ENCODE measurements around the gene CD33. TPM values are rescaled to one million over a fixed set of nuclear protein-coding genes. Genes with fewer than 3 reads are reported as not detected.

The CD33 gene
- total RNA-seq, 2 donors from 2014 or later: 2.0 to 3.5 TPM

DNA sequence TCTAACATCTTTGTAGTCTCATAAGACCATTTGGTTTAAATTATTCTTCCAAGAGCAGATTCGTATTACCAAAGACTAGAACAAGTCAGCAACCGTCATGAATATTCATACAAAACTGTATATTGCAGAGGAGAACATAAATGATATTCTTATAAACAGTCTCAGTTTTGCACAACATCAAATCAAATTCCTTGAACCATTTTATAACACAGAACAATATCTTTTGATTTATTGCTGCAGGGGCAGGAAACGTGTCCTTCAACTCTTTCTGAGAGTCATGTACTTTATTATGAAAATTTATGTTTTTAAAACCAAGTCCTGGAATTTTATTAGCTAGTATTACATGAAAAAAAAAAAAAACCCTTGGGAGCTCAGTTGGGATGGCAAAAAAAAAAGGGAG lies 52.2 kb downstream of the CD33 start:
- Histone ChIP-seq H3K36me3 (no peaks in the 10 kb centered on the region), H3K9ac (ENCODE audit: low read depth in 2 of 2, low read length in 2 of 2) (no peak overlapping the region), H3K4me1 (no peaks in the 10 kb centered on the region), H3K9me3 (no peaks in the 10 kb centered on the region), H3K27me3 (no peaks in the 10 kb centered on the region), H3K27ac (no peak overlapping the region), H3K4me3 (no peak overlapping the region)
- TF ChIP-seq CTCF (IDR thresholded peaks at IDR 0.05): no peak
- intact Hi-C loops (cut with DNase I): no loop called here
- no peak for DNase-seq

DNA sequence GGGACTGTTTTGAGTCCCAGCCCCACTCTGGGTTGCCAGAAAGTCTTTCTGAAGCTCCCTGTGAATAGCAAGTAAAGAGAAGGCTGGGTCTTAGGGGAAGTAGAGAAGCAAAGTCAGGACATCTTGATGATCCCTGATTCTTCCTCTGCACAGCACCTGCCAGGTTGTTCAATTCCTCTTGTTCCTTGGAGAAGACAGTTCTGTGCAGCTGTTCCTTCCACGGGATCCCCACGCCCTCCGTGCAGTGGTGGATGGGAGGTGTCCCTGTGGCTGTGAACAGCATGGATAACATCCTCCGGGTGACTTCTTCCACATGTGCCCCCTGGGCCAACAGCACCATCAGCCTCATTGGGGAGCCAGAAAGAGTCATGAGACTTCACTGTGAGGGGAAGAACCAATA lies 57.5 kb downstream of the CD33 start:
- no peak for TF ChIP-seq CTCF (IDR thresholded peaks at IDR 0.05)
- H3K36me3 ChIP-seq: no peaks in the 10 kb centered on the region
- H3K4me1 ChIP-seq: no peaks in the 10 kb centered on the region
- H3K4me3 ChIP-seq: no peak overlapping the region
- intact Hi-C loops (cut with DNase I): no loop called here
- no peaks in the 10 kb centered on the region for H3K9me3 ChIP-seq
- H3K9ac ChIP-seq (ENCODE audit: low read depth in 2 of 2, low read length in 2 of 2): no peak overlapping the region
- H3K27ac ChIP-seq: no peak overlapping the region
- DNase-seq: no peak
- no peaks in the 10 kb centered on the region for H3K27me3 ChIP-seq

DNA sequence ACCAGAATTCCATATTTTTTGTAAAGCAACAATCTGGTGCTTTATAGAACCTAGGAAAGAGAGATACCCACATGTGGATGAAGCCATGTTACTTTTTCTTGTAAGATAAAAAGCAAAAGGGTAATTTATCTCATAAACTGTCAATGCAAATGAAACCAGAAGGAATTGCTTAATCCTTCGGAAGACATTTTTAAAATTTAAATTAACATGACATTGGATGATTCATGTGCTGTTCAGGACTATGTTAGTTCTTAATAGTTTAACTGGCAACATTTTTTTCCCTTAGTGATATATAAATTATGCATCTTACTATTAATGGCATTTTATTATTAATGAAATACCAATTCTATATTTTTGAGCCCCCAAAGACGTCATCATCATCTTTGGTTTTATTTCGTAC lies 60.8 kb downstream of the CD33 start:
- no peak for TF ChIP-seq CTCF (IDR thresholded peaks at IDR 0.05)

More for the DNA sequence above, 60.8 kb downstream of the CD33 start:
- H3K27ac ChIP-seq: no peak overlapping the region
- H3K9me3 ChIP-seq: no peaks in the 10 kb centered on the region
- H3K36me3 ChIP-seq: no peaks in the 10 kb centered on the region
- H3K27me3 ChIP-seq: no peaks in the 10 kb centered on the region
- H3K4me3 ChIP-seq: no peak overlapping the region
- DNase-seq: no peak
- H3K4me1 ChIP-seq: no peaks in the 10 kb centered on the region
- H3K9ac ChIP-seq (ENCODE audit: low read depth in 2 of 2, low read length in 2 of 2): no peak overlapping the region
- intact Hi-C loops (cut with DNase I): no loop called here

Small RNAs within 50 kb of the gene (microRNA-seq; reads per million reads assigned to microRNA genes)
- gene MIR8074: not detected

Other genes with a start within 250 kb of the CD33 start
- not detected for gene KLK7, start 241.2 kb upstream of the CD33 start, total RNA-seq
- not detected for gene KLK8, start 223.5 kb upstream of the CD33 start, total RNA-seq
- 1 to 10 TPM in 1 of 2 donors, under 1 TPM in 1; 0.40 to 1.1 TPM for gene KLK10, start 205.4 kb upstream of the CD33 start, total RNA-seq
- under 1 TPM; 0.88 to 0.94 TPM for gene KLK11, start 198.5 kb upstream of the CD33 start, total RNA-seq
- 1 to 10 TPM in 1 of 2 donors, under 1 TPM in 1; 0.64 to 1.4 TPM for gene KLK12, start 190.1 kb upstream of the CD33 start, total RNA-seq
- not detected for gene KLK13, start 160.0 kb upstream of the CD33 start, total RNA-seq
- gene KLK14, start 142.2 kb upstream of the CD33 start, total RNA-seq: under 1 TPM in 1 of 2 donors, not detected in 1; 0.52 TPM
- gene CTU1, start 116.7 kb upstream of the CD33 start, total RNA-seq: 10 to 100 TPM in 1 of 2 donors, 1 to 10 TPM in 1; 6.1 to 11.8 TPM
- gene SIGLEC9, start 100.2 kb upstream of the CD33 start, total RNA-seq: 1 to 10 TPM in 1 of 2 donors, under 1 TPM in 1; 0.86 to 1.7 TPM
- 1 to 10 TPM in 1 of 2 donors, under 1 TPM in 1; 0.35 to 1.0 TPM for gene SIGLEC7, start 82.8 kb upstream of the CD33 start, total RNA-seq
- gene SIGLECL1, start 26.0 kb downstream of the CD33 start, total RNA-seq: not detected
- under 1 TPM; 0.12 to 0.16 TPM for gene IGLON5, start 86.6 kb downstream of the CD33 start, total RNA-seq
- gene VSIG10L, start 117.1 kb downstream of the CD33 start, total RNA-seq: 1 to 10 TPM; 1.1 to 2.1 TPM
- gene ETFB, start 141.3 kb downstream of the CD33 start, total RNA-seq: 100 to 1,000 TPM; 141 to 217 TPM
- gene CLDND2, start 143.9 kb downstream of the CD33 start, total RNA-seq: 1 to 10 TPM in 1 of 2 donors, not detected in 1; 2.9 TPM
- 1 to 10 TPM; 2.3 to 2.7 TPM for gene NKG7, start 147.6 kb downstream of the CD33 start, total RNA-seq
- not detected for gene LIM2, start 162.9 kb downstream of the CD33 start, total RNA-seq
- gene C19orf84, start 165.5 kb downstream of the CD33 start, total RNA-seq: under 1 TPM in 1 of 2 donors, not detected in 1; 0.22 TPM
- 1 to 10 TPM; 1.4 to 2.7 TPM for gene SIGLEC10, start 192.6 kb downstream of the CD33 start, total RNA-seq
- gene SIGLEC8, start 233.4 kb downstream of the CD33 start, total RNA-seq: under 1 TPM; 0.32 to 0.94 TPM